K562 (cell line): Measurements from ENCODE around the gene BCL2L1. TPM values are rescaled to one million over a fixed set of nuclear protein-coding genes. Genes with fewer than 3 reads are reported as not detected.

ENCODE experiments used
- ARID3A ChIP-seq: IDR thresholded peaks from 2 replicates; pipeline ENCODE4 v1.6.1; 2012; ENCODE audit warnings: low read depth, low read length, improper control_type of control experiment, borderline replicate concordance
- FOXP4 ChIP-seq: sonication (generic); formaldehyde crosslinking; IDR thresholded peaks from 2 replicates; pipeline ENCODE4 v1.8.0; 2022; ENCODE audit warnings: mild to moderate bottlenecking, missing genetic modification reagents, borderline replicate concordance
- PPARD ChIP-seq: fragments of 250-450 bp; sonication (Bioruptor Pico); IDR thresholded peaks from 2 replicates; pipeline ENCODE4 v1.8.0; 2022; ENCODE audit warnings: inconsistent platforms, mild to moderate bottlenecking, moderate library complexity
- polyA plus RNA-seq, 8 experiments: library from polyadenylated mRNA; depleted of rRNA in 4 of 8; stranded (reverse) in 5 of 8; unstranded in 3 of 8; fragments of >200 nt; fragmentation: Nextera tagmentation in 2 of 8; fragmentation: Illumina TruSeq in 1 of 8; extraction: Ambion mirVana in 2 of 8; extraction: Trizol in 1 of 8; gene quantifications; 2 replicates each; pipeline versions ENCODE4 v1.2.1 to v1.2.3, GENCODE V29; 2011 to 2014; ENCODE audit warnings: inconsistent platforms in 1 of 8, missing spikeins in 1 of 8
- total RNA-seq, 7 experiments: library from RNA; depleted of rRNA in 6 of 7; stranded (reverse); fragments of >200 nt in 6 of 7; fragmentation: Illumina TruSeq in 2 of 7; extraction: Trizol in 2 of 7; gene quantifications; 2 replicates each; pipeline versions ENCODE4 v1.2.1 to v1.2.3, GENCODE V29; 2011 to 2021; ENCODE audit warnings: low replicate concordance in 1 of 7
- TF ChIP-seq, protein P1 (sequence below): fragments of 450-650 bp; formaldehyde crosslinking; IDR thresholded peaks from 2 replicates; pipeline ENCODE4 v1.4.0; 2022; ENCODE audit warnings: missing genetic modification characterization
- TF ChIP-seq, protein P2 (sequence below): fragments of 200-800 bp; sonication (Bioruptor generic); IDR thresholded peaks from 2 replicates; pipeline ENCODE4 v1.6.1; 2017; ENCODE audit warnings: missing genetic modification characterization, missing compliant biosample characterization

The BCL2L1 gene
- total and polyA plus RNA-seq, 9 of the 15 experiments (the other 6 are each of a cell fraction or from before 2014, with no cell fraction given), result 3.3 to 182 (median 120) TPM

- TF ChIP-seq FOXP4 (CRISPR knock-in tag), result no peak
- TF ChIP-seq, protein P1, sequence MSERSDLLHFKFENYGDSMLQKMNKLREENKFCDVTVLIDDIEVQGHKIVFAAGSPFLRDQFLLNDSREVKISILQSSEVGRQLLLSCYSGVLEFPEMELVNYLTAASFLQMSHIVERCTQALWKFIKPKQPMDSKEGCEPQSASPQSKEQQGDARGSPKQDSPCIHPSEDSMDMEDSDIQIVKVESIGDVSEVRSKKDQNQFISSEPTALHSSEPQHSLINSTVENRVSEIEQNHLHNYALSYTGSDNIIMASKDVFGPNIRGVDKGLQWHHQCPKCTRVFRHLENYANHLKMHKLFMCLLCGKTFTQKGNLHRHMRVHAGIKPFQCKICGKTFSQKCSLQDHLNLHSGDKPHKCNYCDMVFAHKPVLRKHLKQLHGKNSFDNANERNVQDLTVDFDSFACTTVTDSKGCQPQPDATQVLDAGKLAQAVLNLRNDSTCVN (CRISPR knock-in tag), result no peak
- TF ChIP-seq, protein P2, sequence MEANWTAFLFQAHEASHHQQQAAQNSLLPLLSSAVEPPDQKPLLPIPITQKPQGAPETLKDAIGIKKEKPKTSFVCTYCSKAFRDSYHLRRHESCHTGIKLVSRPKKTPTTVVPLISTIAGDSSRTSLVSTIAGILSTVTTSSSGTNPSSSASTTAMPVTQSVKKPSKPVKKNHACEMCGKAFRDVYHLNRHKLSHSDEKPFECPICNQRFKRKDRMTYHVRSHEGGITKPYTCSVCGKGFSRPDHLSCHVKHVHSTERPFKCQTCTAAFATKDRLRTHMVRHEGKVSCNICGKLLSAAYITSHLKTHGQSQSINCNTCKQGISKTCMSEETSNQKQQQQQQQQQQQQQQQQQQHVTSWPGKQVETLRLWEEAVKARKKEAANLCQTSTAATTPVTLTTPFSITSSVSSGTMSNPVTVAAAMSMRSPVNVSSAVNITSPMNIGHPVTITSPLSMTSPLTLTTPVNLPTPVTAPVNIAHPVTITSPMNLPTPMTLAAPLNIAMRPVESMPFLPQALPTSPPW, result no peak
- TF ChIP-seq PPARD (CRISPR knock-in tag), result no peak
- TF ChIP-seq ARID3A, result no peak
Observed at GRCh38 chr20:31749223-31749622, 26.6 kb upstream of the BCL2L1 start (continued).
